AG04449 (cell line): ENCODE data around the gene SLC1A6.

Source experiments
- CTCF ChIA-PET: fragments of 350-600 bp; formaldehyde crosslinking; extraction: SDS; loops from one replicate; lab custom pipeline; 2021; ENCODE audit warnings: antibody characterized with exemption; lab: Yijun Ruan, JAX
- POLR2A ChIA-PET: fragments of 400-600, 350-600 bp; formaldehyde crosslinking; extraction: SDS; loops from one replicate; lab custom pipeline; 2020; ENCODE audit warnings: antibody characterized with exemption, inconsistent platforms; lab: Yijun Ruan, JAX
- DNase-seq: peaks from one replicate; pipeline ENCODE4 v3.0.0-alpha.2; 2010; ENCODE audit warnings: low read depth, low spot score
- H3K4me3 ChIP-seq: 2 replicates; pipeline ENCODE4 v1.5.1; 2011; ENCODE audit warnings: low read depth, mild to moderate bottlenecking, control low read depth, low read length
- TF ChIP-seq, protein P1 (sequence below): IDR thresholded peaks from one replicate; pipeline ENCODE4 v1.5.1; 2011; ENCODE audit warnings: mild to moderate bottlenecking, moderate library complexity, low read length, control low read depth, inconsistent platforms; ENCODE audit not compliant: insufficient read depth; ENCODE audit errors: missing control alignments

The SLC1A6 gene

GRCh38 chr19:14985133-14985532, 5.5 kb upstream of the SLC1A6 start:
- ChIA-PET CTCF (no interaction called here), POLR2A (no interaction called here)
- no peak overlapping the region for H3K4me3 ChIP-seq
- TF ChIP-seq, protein P1, sequence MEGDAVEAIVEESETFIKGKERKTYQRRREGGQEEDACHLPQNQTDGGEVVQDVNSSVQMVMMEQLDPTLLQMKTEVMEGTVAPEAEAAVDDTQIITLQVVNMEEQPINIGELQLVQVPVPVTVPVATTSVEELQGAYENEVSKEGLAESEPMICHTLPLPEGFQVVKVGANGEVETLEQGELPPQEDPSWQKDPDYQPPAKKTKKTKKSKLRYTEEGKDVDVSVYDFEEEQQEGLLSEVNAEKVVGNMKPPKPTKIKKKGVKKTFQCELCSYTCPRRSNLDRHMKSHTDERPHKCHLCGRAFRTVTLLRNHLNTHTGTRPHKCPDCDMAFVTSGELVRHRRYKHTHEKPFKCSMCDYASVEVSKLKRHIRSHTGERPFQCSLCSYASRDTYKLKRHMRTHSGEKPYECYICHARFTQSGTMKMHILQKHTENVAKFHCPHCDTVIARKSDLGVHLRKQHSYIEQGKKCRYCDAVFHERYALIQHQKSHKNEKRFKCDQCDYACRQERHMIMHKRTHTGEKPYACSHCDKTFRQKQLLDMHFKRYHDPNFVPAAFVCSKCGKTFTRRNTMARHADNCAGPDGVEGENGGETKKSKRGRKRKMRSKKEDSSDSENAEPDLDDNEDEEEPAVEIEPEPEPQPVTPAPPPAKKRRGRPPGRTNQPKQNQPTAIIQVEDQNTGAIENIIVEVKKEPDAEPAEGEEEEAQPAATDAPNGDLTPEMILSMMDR = no peak
- DNase-seq = no peak

- POLR2A ChIA-PET = no interaction called here
- CTCF ChIA-PET = no interaction called here
- no peak overlapping the region for H3K4me3 ChIP-seq
- DNase-seq = no peak
- TF ChIP-seq, protein P1 = no peak
Measured at GRCh38 chr19:14978161-14978776, 1.4 kb downstream of the SLC1A6 start.

DNA sequence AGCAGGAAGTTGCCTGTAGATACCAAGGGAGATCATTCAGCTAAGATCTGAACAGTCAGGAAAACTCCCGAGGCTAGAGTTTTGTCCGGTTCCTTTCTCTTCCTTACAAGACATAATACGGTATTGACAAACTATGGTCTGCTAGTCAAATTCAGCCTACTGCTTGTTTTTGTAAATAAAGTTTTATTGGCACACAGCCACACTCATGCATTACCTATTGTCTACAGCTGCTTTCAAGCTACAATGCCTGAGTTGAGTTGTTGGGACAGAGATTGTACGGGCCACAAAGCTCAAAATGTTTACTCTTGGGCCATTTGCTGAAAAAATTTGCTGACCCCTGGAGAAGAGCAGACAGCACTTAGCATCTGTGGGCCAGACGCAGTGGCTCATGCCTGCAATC, 2.5 kb downstream of the SLC1A6 start:
- TF ChIP-seq, protein P1 = no peak
- ChIA-PET CTCF (no interaction called here), POLR2A (no interaction called here)
- no peak overlapping the region for H3K4me3 ChIP-seq
- DNase-seq = no peak

GRCh38 chr19:14974488-14974887, 5.2 kb downstream of the SLC1A6 start:
- ChIA-PET CTCF (no interaction called here), POLR2A (no interaction called here)
- DNase-seq = no peak
- TF ChIP-seq, protein P1 = no peak
- H3K4me3 ChIP-seq = no peak overlapping the region

DNA sequence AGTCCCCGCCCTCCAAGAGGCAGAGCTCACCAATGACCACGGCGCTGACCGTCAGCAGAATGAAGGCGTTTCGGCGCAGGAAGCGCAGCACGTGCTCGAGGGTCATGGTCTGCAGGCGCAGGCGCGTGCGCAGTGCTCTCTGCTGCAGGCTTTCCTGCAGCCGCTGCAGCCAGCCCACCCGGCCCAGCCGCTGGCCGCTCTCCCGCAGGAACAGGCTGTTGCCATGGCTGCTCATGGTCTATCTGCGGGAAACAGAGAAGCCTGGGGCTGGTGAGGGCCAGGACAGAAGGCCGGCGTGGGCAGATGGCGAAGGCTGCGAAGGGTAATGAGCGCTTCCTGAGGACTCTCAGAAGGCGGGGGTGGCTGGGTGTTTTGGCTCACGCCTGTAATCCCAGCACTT, 7.0 kb downstream of the SLC1A6 start:
- ChIA-PET POLR2A (no interaction called here), CTCF (no interaction called here)
- no peak overlapping the region for H3K4me3 ChIP-seq
- TF ChIP-seq, protein P1 = no peak
- DNase-seq = no peak

GRCh38 chr19:14971474-14971873, 8.2 kb downstream of the SLC1A6 start:
- DNase-seq = no peak
- ChIA-PET POLR2A (no interaction called here), CTCF (no interaction called here)
- no peak overlapping the region for H3K4me3 ChIP-seq
- TF ChIP-seq, protein P1 = no peak
